Sigmoid colon (tissue), 3 donors: ENCODE data around the gene GYPA.
"Not testable (repeated sequence)": the region's sequence is repeated elsewhere in the genome, so short reads cannot be mapped to it uniquely, and the experiment has no call there.

Source experiments
- CTCF ChIP-seq, 4 experiments: fragments of 450-650 bp in 3 of 4; fragments of 200-600 bp in 1 of 4; IDR thresholded peaks; one replicate each; pipeline ENCODE4 v1.5.1; 2016 to 2019; ENCODE audit warnings: antibody characterized with exemption in 4 of 4, mild to moderate bottlenecking in 3 of 4, moderate library complexity in 2 of 4
- POLR2A ChIP-seq, 2 donors: fragments of 450-650 bp; IDR thresholded peaks; one replicate each; pipeline ENCODE4 v1.6.1; 2016; ENCODE audit warnings: antibody characterized with exemption in 2 of 2, mild to moderate bottlenecking in 2 of 2, moderate library complexity in 2 of 2

- not testable (repeated sequence) for TF ChIP-seq POLR2A, CTCF (IDR thresholded peaks at IDR 0.05)
Observed at GRCh38 chr4:144091181-144091580, 49.3 kb downstream of the GYPA start.
